Hepatocyte (in vitro differentiated cells): ENCODE measurements around the gene ANKRD13A. TPM values are rescaled to one million over a fixed set of nuclear protein-coding genes. Genes with fewer than 3 reads are reported as not detected.
"Not testable (repeated sequence)": the region's sequence is repeated elsewhere in the genome, so short reads cannot be mapped to it uniquely, and the experiment has no call there.

ENCODE experiments used
- DNase-seq: peaks from one replicate; pipeline ENCODE4 v3.0.0-alpha.2; 2016; ENCODE audit warnings: low spot score
- H2AFZ ChIP-seq: fragments of 200-600 bp; sonication (generic); 2 replicates; pipeline ENCODE4 v1.6.0; 2016; ENCODE audit warnings: antibody characterized with exemption, mild to moderate bottlenecking
- H3K27ac ChIP-seq: fragments of 200-600 bp; sonication (generic); 2 replicates; pipeline ENCODE4 v1.5.1; 2016; ENCODE audit warnings: mild to moderate bottlenecking
- H3K27me3 ChIP-seq: fragments of 200-600 bp; sonication (generic); 2 replicates; pipeline ENCODE4 v1.6.1; 2016
- H3K36me3 ChIP-seq: fragments of 200-600 bp; sonication (generic); replicated peaks from 2 replicates; pipeline ENCODE4 v1.5.1; 2016; ENCODE audit warnings: low read depth; ENCODE audit not compliant: insufficient read depth
- H3K4me1 ChIP-seq: fragments of 200-600 bp; sonication (generic); 2 replicates; pipeline ENCODE4 v1.5.1; 2016; ENCODE audit warnings: mild to moderate bottlenecking, moderate library complexity; ENCODE audit not compliant: insufficient read depth
- H3K4me2 ChIP-seq: fragments of 200-600 bp; sonication (generic); 2 replicates; pipeline ENCODE4 v1.6.0; 2016
- H3K4me3 ChIP-seq: fragments of 200-600 bp; sonication (generic); 2 replicates; pipeline ENCODE4 v1.5.1; 2016; ENCODE audit warnings: mild to moderate bottlenecking
- H3K79me2 ChIP-seq: fragments of 200-600 bp; sonication (generic); 2 replicates; pipeline ENCODE4 v1.6.0; 2017; ENCODE audit warnings: mild to moderate bottlenecking
- H3K9me2 ChIP-seq: fragments of 200-600 bp; sonication (generic); replicated peaks from 2 replicates; pipeline ENCODE4 v1.6.0; 2017; ENCODE audit warnings: mild to moderate bottlenecking; ENCODE audit not compliant: insufficient read depth
- H3K9me3 ChIP-seq: fragments of 200-600 bp; sonication (generic); 2 replicates; pipeline ENCODE4 v1.5.1; 2016; ENCODE audit warnings: low read depth, mild to moderate bottlenecking
- H4K20me1 ChIP-seq: fragments of 200-600 bp; sonication (generic); 2 replicates; pipeline ENCODE4 v1.6.0; 2016; ENCODE audit warnings: mild to moderate bottlenecking; ENCODE audit not compliant: insufficient read depth, poor library complexity, severe bottlenecking
- EZH2 ChIP-seq: fragments of 200-600 bp; sonication (generic); IDR thresholded peaks from 2 replicates; pipeline ENCODE4 v1.6.1; 2016; ENCODE audit warnings: antibody characterized with exemption, mild to moderate bottlenecking, borderline replicate concordance
- EZH2phosphoT487 ChIP-seq: fragments of 200-600 bp; sonication (generic); IDR thresholded peaks from one replicate; pipeline ENCODE4 v1.6.1; 2018; ENCODE audit warnings: antibody characterized with exemption, mild to moderate bottlenecking, low read depth, moderate library complexity; ENCODE audit not compliant: unreplicated experiment, severe bottlenecking
- WGBS: methylation state at CpG from one replicate; pipeline ENCODE4 v1.1.6; 2016; ENCODE audit warnings: low lambda C conversion rate; ENCODE audit errors: missing lambda C conversion rate; 5-methylcytosine and 5-hydroxymethylcytosine counted together
- polyA plus RNA-seq: library from polyadenylated mRNA; unstranded; fragments of >200 nt; fragmentation: Nextera tagmentation; extraction: Ambion mirVana; gene quantifications from 2 replicates; pipeline ENCODE4 v1.2.1, GENCODE V29; 2016
- total RNA-seq: library from RNA; depleted of rRNA; stranded (reverse); fragments of >200 nt; gene quantifications from 2 replicates; pipeline ENCODE4 v1.2.3, GENCODE V29; 2014
- TF ChIP-seq, protein P1 (sequence below): fragments of 200-600 bp; sonication (generic); IDR thresholded peaks from 2 replicates; pipeline ENCODE4 v1.5.1; 2016; ENCODE audit warnings: antibody characterized with exemption, mild to moderate bottlenecking; ENCODE audit not compliant: poor library complexity

The ANKRD13A gene
- total and polyA plus RNA-seq, 2 experiments from 2014 or later, result 13.2 to 55.3 TPM

DNA sequence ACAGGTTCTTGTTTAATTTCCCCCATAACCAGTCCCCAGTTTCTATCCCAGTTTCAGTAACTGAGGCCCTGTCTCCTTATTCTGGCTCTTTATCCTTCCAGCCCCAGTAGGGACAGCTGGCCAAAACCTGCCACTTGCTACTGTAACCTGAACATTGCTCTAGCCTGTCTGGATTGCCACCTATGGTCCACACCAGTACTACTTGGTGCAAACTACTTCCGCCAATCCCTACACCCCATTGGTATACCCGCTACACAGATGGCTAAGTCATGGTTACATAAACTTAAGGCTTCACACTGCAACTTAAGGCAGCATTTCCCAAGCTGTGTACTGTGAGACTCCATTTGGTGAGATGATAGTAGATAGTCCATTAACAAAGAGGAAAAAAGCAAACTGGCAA lies 69.4 kb downstream of the ANKRD13A start:
- H3K27me3 ChIP-seq, result no peaks in the 10 kb centered on the region
- TF ChIP-seq, protein P1, sequence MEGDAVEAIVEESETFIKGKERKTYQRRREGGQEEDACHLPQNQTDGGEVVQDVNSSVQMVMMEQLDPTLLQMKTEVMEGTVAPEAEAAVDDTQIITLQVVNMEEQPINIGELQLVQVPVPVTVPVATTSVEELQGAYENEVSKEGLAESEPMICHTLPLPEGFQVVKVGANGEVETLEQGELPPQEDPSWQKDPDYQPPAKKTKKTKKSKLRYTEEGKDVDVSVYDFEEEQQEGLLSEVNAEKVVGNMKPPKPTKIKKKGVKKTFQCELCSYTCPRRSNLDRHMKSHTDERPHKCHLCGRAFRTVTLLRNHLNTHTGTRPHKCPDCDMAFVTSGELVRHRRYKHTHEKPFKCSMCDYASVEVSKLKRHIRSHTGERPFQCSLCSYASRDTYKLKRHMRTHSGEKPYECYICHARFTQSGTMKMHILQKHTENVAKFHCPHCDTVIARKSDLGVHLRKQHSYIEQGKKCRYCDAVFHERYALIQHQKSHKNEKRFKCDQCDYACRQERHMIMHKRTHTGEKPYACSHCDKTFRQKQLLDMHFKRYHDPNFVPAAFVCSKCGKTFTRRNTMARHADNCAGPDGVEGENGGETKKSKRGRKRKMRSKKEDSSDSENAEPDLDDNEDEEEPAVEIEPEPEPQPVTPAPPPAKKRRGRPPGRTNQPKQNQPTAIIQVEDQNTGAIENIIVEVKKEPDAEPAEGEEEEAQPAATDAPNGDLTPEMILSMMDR, result no peak
- WGBS, result 89% methylated on average over 2 of the region's 2 CpGs
- H3K27ac ChIP-seq, result no peak overlapping the region
- no peak overlapping the region for H3K4me2 ChIP-seq
- no peak for DNase-seq
- H3K79me2 ChIP-seq, result no peaks in the 10 kb centered on the region
- no peaks in the 10 kb centered on the region for H3K9me2 ChIP-seq
- no peaks in the 10 kb centered on the region for H3K4me1 ChIP-seq
- no peaks in the 10 kb centered on the region for H3K36me3 ChIP-seq
- H2AFZ ChIP-seq, result no peak overlapping the region
- H3K4me3 ChIP-seq, result no peak overlapping the region
- H3K9me3 ChIP-seq, result no peaks in the 10 kb centered on the region
- H4K20me1 ChIP-seq, result no peaks in the 10 kb centered on the region

DNA sequence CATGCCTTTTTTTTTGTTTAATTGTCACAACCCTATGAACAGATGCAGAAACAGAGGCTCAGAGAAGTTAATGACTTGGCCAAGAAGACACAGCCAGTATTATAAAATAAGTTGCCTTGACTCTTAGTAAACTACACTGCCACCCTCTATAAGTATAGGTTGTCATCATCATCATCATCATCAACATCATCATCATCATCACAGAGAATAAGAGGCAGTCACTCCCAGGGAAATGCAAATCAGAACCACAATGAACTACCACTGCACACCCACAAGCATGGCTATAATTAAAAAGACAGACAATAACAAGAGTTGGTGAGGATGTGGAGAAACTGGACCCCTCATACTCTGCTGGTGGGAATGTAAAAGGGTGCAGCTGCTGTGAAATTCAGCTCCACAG lies 72.3 kb downstream of the ANKRD13A start:
- Histone ChIP-seq H3K9me3 (no peaks in the 10 kb centered on the region), H3K79me2 (no peaks in the 10 kb centered on the region), H2AFZ (no peak overlapping the region), H3K4me1 (no peaks in the 10 kb centered on the region), H3K36me3 (no peaks in the 10 kb centered on the region), H3K9me2 (no peaks in the 10 kb centered on the region), H4K20me1 (no peaks in the 10 kb centered on the region), H3K4me2 (no peak overlapping the region), H3K4me3 (no peak overlapping the region), H3K27me3 (no peaks in the 10 kb centered on the region), H3K27ac (no peak overlapping the region)
- no peak for DNase-seq
- TF ChIP-seq EZH2, result no peak
- TF ChIP-seq, protein P1, result no peak
- no peak for TF ChIP-seq EZH2phosphoT487

DNA sequence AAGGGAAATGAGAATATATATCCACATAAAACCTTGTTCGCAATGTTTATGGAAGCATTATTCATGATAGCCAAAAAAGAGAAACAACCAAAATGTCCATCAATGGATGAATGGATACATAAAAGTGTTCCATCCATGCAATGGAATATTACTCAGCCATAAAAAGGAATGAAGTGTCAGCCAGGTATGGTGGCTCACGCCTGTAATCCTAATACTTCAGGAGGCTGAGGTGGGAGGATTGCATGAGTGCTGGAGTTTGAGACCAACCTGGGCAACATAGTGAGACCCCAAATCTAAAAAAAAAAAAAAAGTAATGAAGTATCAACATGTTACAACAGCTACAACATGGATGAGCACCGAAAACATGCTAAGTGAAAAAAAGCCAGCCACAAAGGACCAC lies 72.7 kb downstream of the ANKRD13A start:
- Histone ChIP-seq H2AFZ (no peak overlapping the region), H3K4me2 (no peak overlapping the region), H3K4me3 (no peak overlapping the region), H3K27me3 (no peaks in the 10 kb centered on the region), H4K20me1 (no peaks in the 10 kb centered on the region), H3K79me2 (no peaks in the 10 kb centered on the region), H3K9me2 (no peaks in the 10 kb centered on the region), H3K9me3 (no peaks in the 10 kb centered on the region), H3K4me1 (no peaks in the 10 kb centered on the region), H3K36me3 (no peaks in the 10 kb centered on the region), H3K27ac (no peak overlapping the region)
- no peak for DNase-seq
- 94% methylated on average over 3 of the region's 3 CpGs for WGBS
- TF ChIP-seq, protein P1, result no peak
- TF ChIP-seq EZH2phosphoT487, result no peak
- no peak for TF ChIP-seq EZH2

DNA sequence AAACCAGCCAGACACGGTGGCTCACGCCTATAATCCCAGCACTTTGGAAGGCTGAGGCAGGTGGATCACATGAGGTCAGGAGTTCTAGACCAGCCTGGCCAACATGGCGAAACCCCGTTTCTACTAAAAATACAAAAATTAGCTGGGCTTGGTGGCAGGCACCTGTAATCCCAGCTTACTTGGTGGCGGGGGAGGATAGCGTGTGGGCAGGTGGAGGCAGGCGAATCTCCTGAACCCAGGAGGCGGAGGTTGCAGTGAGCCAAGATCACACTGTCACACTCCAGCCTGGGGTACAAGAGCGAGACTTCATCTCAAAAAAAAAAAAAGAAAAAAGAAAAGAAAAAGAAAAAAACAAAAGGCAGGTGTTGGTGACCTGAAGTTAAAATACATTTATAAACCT lies 73.4 kb downstream of the ANKRD13A start:
- H3K9me3 ChIP-seq, DNase-seq, H3K9me2 ChIP-seq, H3K79me2 ChIP-seq, H3K27me3 ChIP-seq, H3K27ac ChIP-seq, H2AFZ ChIP-seq, H4K20me1 ChIP-seq, H3K36me3 ChIP-seq, H3K4me3 ChIP-seq, H3K4me1 ChIP-seq, H3K4me2 ChIP-seq: not testable (repeated sequence)
- 87% methylated on average over 8 of the region's 9 CpGs for WGBS
